Activated T-helper 9 cell treated with anti-CD3 and anti-CD28 coated beads, Interleukin-2, amount 50 U/mL, for 16 hours (primary cell): ENCODE results near the gene NF2.

Experiments
- DNase-seq: peaks from one replicate; pipeline ENCODE4 v3.0.0-alpha.2; 2020; ENCODE audit warnings: low read depth

Gene NF2

GRCh38 chr22:29702000-29702930, 98.8 kb downstream of the NF2 start:
- DNase-seq, result no peak

GRCh38 chr22:29702931-29703501, 99.6 kb downstream of the NF2 start:
- no peak for DNase-seq

- DNase-seq, result no peak
These were observed 100.2 kb downstream of the NF2 start for GRCh38 chr22:29703569-29704195.

GRCh38 chr22:29704528-29705285, 101.3 kb downstream of the NF2 start:
- no peak for DNase-seq

- no peak for DNase-seq
These were observed 102.2 kb downstream of the NF2 start for GRCh38 chr22:29705651-29706050.

- no peak for DNase-seq
These were observed 103.1 kb downstream of the NF2 start for GRCh38 chr22:29706486-29706885.

- no peak for DNase-seq
These were observed 103.6 kb downstream of the NF2 start for GRCh38 chr22:29707010-29707409.

GRCh38 chr22:29707471-29707870, 104.0 kb downstream of the NF2 start:
- DNase-seq, result no peak

GRCh38 chr22:29710193-29710592, 106.8 kb downstream of the NF2 start:
- DNase-seq, result no peak

GRCh38 chr22:29710922-29711593, 107.6 kb downstream of the NF2 start:
- no peak for DNase-seq

GRCh38 chr22:29712119-29712518, 108.7 kb downstream of the NF2 start:
- DNase-seq, result no peak

- no peak for DNase-seq
These were observed 109.8 kb downstream of the NF2 start for GRCh38 chr22:29713156-29713727.

GRCh38 chr22:29715240-29715639, 111.8 kb downstream of the NF2 start:
- DNase-seq, result no peak

GRCh38 chr22:29715705-29716104, 112.3 kb downstream of the NF2 start:
- DNase-seq, result no peak

GRCh38 chr22:29716814-29717545, 113.5 kb downstream of the NF2 start:
- DNase-seq, result no peak

GRCh38 chr22:29717789-29718188, 114.4 kb downstream of the NF2 start:
- DNase-seq, result no peak

- DNase-seq, result no peak
These were observed 115.8 kb downstream of the NF2 start for GRCh38 chr22:29718949-29719898.

- no peak for DNase-seq
These were observed 116.6 kb downstream of the NF2 start, which contains the start of gene CABP7 for GRCh38 chr22:29719899-29720645. CABP7 (plus strand) TSS chr22:29720003; CDS start chr22:29720425, 422 bp downstream.
